ENCODE data around the gene PNPLA8.

PNPLA8 gene

DNA sequence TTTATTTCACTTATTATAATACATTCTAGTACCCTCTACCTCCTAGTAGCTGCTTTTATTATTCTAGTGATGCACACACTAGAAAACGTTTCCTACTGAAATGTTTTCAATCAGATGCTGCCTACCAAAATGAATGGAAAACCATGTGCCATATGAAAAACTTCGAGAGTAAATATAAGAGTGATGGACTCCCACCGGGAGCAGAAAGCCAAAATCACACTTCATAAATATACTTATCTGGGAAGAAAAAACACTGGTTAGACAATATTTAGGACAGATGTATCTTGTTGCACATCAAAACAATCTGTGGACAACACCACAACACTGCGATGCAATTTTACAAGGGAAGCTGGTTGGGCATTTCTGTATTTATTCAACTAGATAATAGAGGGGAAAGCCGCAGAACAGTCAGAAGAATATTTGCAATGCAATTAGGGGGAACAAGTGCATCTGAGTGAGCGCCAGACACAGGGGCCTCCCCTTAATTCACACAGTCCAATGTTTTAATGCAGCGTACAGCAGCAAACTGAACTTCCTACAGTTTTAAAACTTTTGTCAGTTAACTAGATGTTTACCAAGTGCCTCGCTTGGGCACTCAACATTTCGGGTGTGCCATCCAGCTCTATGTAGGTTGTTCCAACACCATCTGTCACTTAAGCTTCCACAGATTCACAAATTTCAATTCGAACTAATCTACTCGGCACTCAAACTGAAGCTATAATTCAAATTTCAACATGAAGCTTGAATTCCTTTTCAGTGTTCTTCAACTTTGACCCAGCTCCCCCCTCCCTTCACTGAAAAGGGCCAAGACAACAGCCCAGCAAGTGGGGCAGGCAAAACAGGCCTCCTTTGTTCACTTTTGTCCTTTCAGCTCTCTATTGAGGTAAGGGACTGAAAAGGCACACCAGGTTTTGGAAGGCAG lies 77.1 kb downstream of the PNPLA8 start:
- H3K36me3 ChIP-seq: no peaks in the 10 kb centered on the region
- no peak overlapping the region for H3K27ac ChIP-seq
- H3K9me3 ChIP-seq: no peaks in the 10 kb centered on the region
- H3K27me3 ChIP-seq: peaks cover 84% of the 10 kb centered on the region
- H3K4me1 ChIP-seq (ENCODE audit: control insufficient read depth in 1 of 2, insufficient read depth in 1 of 2, low read depth in 1 of 2, low read length in 1 of 2): no peaks in the 10 kb centered on the region
- TF ChIP-seq, protein P1, sequence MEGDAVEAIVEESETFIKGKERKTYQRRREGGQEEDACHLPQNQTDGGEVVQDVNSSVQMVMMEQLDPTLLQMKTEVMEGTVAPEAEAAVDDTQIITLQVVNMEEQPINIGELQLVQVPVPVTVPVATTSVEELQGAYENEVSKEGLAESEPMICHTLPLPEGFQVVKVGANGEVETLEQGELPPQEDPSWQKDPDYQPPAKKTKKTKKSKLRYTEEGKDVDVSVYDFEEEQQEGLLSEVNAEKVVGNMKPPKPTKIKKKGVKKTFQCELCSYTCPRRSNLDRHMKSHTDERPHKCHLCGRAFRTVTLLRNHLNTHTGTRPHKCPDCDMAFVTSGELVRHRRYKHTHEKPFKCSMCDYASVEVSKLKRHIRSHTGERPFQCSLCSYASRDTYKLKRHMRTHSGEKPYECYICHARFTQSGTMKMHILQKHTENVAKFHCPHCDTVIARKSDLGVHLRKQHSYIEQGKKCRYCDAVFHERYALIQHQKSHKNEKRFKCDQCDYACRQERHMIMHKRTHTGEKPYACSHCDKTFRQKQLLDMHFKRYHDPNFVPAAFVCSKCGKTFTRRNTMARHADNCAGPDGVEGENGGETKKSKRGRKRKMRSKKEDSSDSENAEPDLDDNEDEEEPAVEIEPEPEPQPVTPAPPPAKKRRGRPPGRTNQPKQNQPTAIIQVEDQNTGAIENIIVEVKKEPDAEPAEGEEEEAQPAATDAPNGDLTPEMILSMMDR (IDR thresholded peaks at IDR 0.05): no peak
- no peak overlapping the region for H3K4me3 ChIP-seq (ENCODE audit: low read depth in 1 of 2, low read length in 1 of 2)

DNA sequence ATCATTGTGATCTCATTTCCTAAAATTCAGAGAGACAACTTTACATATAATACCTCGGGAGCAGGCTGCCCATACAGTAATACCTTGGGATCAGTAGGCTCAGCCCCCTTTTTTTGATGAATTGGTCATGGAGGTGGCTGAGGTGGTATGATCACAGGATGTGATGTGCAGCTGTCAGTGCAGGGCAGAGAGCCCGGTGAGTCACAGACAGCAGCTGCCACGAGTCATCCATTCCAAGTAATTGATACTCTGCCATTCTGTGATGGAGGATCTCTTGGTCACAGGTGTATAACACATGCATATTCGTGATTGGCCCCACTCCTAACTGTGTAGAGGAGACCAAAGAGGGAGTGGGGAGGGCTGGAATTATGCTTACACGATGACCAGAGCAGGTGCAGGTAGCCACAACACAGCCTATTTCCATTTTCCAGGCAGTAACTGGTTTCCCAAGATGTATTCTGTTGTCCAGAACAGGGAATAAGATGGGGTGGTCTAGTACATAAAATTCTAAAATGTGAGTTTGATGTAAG lies 83.8 kb downstream of the PNPLA8 start:
- no peaks in the 10 kb centered on the region for H3K4me1 ChIP-seq (ENCODE audit: control insufficient read depth in 1 of 2, insufficient read depth in 1 of 2, low read depth in 1 of 2, low read length in 1 of 2)
- TF ChIP-seq, protein P1 (IDR thresholded peaks at IDR 0.05): no peak
- no peak overlapping the region for H3K4me3 ChIP-seq (ENCODE audit: low read depth in 1 of 2, low read length in 1 of 2)
- H3K27ac ChIP-seq: no peak overlapping the region
- no peaks in the 10 kb centered on the region for H3K9me3 ChIP-seq
- no peaks in the 10 kb centered on the region for H3K36me3 ChIP-seq
- peaks cover 43% of the 10 kb centered on the region for H3K27me3 ChIP-seq

DNA sequence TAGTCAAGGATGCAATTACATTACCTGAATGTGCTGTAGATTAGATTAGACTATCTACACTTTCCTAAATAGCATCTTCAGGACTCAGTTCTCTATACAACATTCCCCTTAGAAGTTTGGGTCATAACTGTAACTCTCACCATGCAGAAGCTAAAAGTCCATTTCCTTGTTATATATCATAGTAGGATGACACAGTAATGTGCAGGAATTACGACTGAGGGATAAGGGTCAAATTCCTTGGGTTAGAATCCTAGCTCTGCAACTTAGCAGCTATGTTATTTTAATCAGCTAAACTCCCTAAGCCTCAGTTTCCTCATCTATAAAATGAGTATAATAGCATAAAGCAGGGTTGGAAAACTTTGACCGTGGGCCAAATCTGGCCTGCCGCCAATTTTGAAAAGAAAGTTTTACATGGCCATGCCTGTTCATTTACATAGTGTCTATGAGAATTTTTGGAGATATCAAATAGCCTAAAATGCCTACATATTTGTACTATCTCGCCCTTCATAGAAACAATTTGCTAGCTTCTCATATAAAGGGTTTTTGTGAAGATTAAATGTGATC lies 84.5 kb downstream of the PNPLA8 start:
- Histone ChIP-seq H3K4me3 (ENCODE audit: low read depth in 1 of 2, low read length in 1 of 2) (no peak overlapping the region), H3K4me1 (ENCODE audit: control insufficient read depth in 1 of 2, insufficient read depth in 1 of 2, low read depth in 1 of 2, low read length in 1 of 2) (no peaks in the 10 kb centered on the region), H3K27ac (no peak overlapping the region), H3K36me3 (no peaks in the 10 kb centered on the region), H3K9me3 (no peaks in the 10 kb centered on the region), H3K27me3 (peaks cover 43% of the 10 kb centered on the region)
- TF ChIP-seq, protein P1 (IDR thresholded peaks at IDR 0.05): no peak

DNA sequence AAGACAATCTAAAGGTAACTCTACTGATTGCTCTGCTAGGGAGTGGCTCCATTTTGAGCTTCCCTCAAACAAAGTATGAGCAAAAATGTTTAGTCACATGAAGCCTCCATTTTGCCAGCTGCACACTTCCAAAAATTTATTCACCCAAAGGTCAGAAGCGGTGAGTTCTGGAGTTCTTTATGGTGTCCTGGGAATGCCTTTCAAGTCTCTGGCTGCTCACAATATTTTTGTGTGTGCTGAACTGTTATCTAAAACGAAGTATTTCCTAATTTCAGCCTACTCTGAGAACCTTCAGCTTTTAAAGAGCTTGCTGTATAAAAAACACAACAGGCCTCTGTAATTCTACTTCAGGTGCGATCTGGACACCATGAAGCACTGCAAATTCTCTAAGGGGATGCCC lies 85.3 kb downstream of the PNPLA8 start:
- Histone ChIP-seq H3K27ac (no peak overlapping the region), H3K4me3 (ENCODE audit: low read depth in 1 of 2, low read length in 1 of 2) (no peak overlapping the region), H3K36me3 (no peaks in the 10 kb centered on the region), H3K4me1 (ENCODE audit: control insufficient read depth in 1 of 2, insufficient read depth in 1 of 2, low read depth in 1 of 2, low read length in 1 of 2) (no peaks in the 10 kb centered on the region), H3K9me3 (no peaks in the 10 kb centered on the region), H3K27me3 (peaks cover 34% of the 10 kb centered on the region)
- TF ChIP-seq, protein P1 (IDR thresholded peaks at IDR 0.05): no peak

DNA sequence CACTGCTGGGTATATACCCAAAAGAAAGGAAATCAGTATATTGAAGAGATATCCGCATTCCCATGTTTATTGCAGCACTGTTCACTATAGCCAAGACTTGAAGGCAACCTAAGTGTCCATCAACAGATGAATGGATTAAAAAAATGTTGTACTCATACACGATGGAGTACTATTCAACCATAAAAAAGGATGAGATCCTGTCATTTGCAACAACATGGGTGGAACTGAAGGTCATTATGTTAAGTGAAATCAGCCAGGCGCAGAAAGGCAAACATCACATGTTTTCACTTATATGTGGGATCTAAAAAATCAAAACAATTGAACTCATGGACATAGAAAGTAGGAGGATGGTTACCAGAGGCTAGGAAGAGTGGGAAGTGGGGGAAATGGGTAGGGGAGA lies 89.0 kb downstream of the PNPLA8 start:
- no peaks in the 10 kb centered on the region for H3K9me3 ChIP-seq
- TF ChIP-seq, protein P1 (IDR thresholded peaks at IDR 0.05): no peak
- H3K27ac ChIP-seq: no peak overlapping the region
- peaks cover 7% of the 10 kb centered on the region for H3K27me3 ChIP-seq
- H3K4me1 ChIP-seq (ENCODE audit: control insufficient read depth in 1 of 2, insufficient read depth in 1 of 2, low read depth in 1 of 2, low read length in 1 of 2): no peaks in the 10 kb centered on the region
- no peaks in the 10 kb centered on the region for H3K36me3 ChIP-seq
- no peak overlapping the region for H3K4me3 ChIP-seq (ENCODE audit: low read depth in 1 of 2, low read length in 1 of 2)
